H1 (cell line): ENCODE data around the gene WSCD1. TPM values are rescaled to one million over a fixed set of nuclear protein-coding genes. Genes with fewer than 3 reads are reported as not detected.

Source experiments
- CTCF ChIA-PET: fragments of 300-600 bp; sonication (Branson Sonifier 250); formaldehyde crosslinking; loops from one replicate; lab custom pipeline; 2021; ENCODE audit not compliant: partially characterized antibody; lab: Charles Lee
- POLR2A ChIA-PET: fragments of 300-600 bp; sonication (Branson Sonifier 250); formaldehyde crosslinking; loops from one replicate; lab custom pipeline; 2021; ENCODE audit warnings: inconsistent platforms; ENCODE audit not compliant: partially characterized antibody; lab: Charles Lee
- DNase-seq, 2 experiments: peaks; one replicate each; pipeline versions ENCODE4 v3.0.0 to v3.0.0-alpha.2; 2010 to 2022; ENCODE audit warnings: low spot score in 2 of 2, low read depth in 1 of 2, mixed read lengths in 1 of 2
- FAIRE-seq: peaks from 2 replicates; lab custom pipeline; 2011; peaks lifted over from hg19 to GRCh38; lab: Jason Lieb, UNC
- H2AFZ ChIP-seq: 2 replicates; pipeline ENCODE4 v1.8.1; 2012; ENCODE audit warnings: low read length, inconsistent platforms
- H2AK5ac ChIP-seq: 2 replicates; pipeline ENCODE4 v1.6.1; 2013; ENCODE audit warnings: low read depth, low read length
- H2BK120ac ChIP-seq: replicated peaks from 2 replicates; pipeline ENCODE3; 2013; ENCODE audit warnings: low read depth, low read length, inconsistent platforms
- H2BK12ac ChIP-seq: 2 replicates; pipeline ENCODE4 v1.6.1; 2013; ENCODE audit warnings: low read depth, low read length
- H2BK15ac ChIP-seq: 2 replicates; pipeline ENCODE4 v1.6.1; 2013; ENCODE audit warnings: low read length
- H2BK20ac ChIP-seq: 2 replicates; pipeline ENCODE4 v1.6.1; 2013; ENCODE audit warnings: low read length
- H2BK5ac ChIP-seq: 2 replicates; pipeline ENCODE4 v1.6.1; 2013; ENCODE audit warnings: low read depth, low read length
- H3K14ac ChIP-seq: 2 replicates; pipeline ENCODE4 v1.6.1; 2013; ENCODE audit warnings: inconsistent platforms; ENCODE audit not compliant: insufficient read length
- H3K18ac ChIP-seq: 2 replicates; pipeline ENCODE4 v1.6.1; 2013; ENCODE audit warnings: low read length; ENCODE audit errors: extremely low read depth
- H3K23ac ChIP-seq: 2 replicates; pipeline ENCODE4 v1.6.1; 2013; ENCODE audit warnings: inconsistent platforms; ENCODE audit not compliant: insufficient read length
- H3K23me2 ChIP-seq: 2 replicates; pipeline ENCODE4 v1.6.1; 2013; ENCODE audit warnings: low read depth, low read length
- H3K27ac ChIP-seq: 2 replicates; pipeline ENCODE4 v1.6.1; 2011; ENCODE audit warnings: low read depth, low read length, inconsistent platforms
- H3K27me3 ChIP-seq, 4 experiments: replicated peaks in 1 of 4; 1 replicate in 1 of 4; 2 replicates in 3 of 4; pipeline versions ENCODE4 v1.6.1 to v1.8.1; 2011 to 2013; ENCODE audit warnings: low read length in 3 of 4, mild to moderate bottlenecking in 3 of 4, inconsistent platforms in 2 of 4, mixed read lengths in 2 of 4, moderate library complexity in 1 of 4; ENCODE audit not compliant: control insufficient read depth in 3 of 4, insufficient read depth in 3 of 4; ENCODE audit errors: extremely low read depth in 1 of 4
- H3K36me3 ChIP-seq, 4 experiments: 2 replicates each; pipeline versions ENCODE4 v1.6.1 to v1.8.1; 2011 to 2013; ENCODE audit warnings: mild to moderate bottlenecking in 4 of 4, low read length in 3 of 4, moderate library complexity in 2 of 4, control low read depth in 1 of 4, inconsistent platforms in 1 of 4; ENCODE audit not compliant: insufficient read depth in 4 of 4, control insufficient read depth in 2 of 4
- H3K4ac ChIP-seq: replicated peaks from 2 replicates; pipeline ENCODE3; 2013; ENCODE audit warnings: low read length, low read depth, mixed read lengths, inconsistent platforms; ENCODE audit not compliant: insufficient read length
- H3K4me1 ChIP-seq, 4 experiments: replicated peaks in 1 of 4; 1 replicate in 1 of 4; 2 replicates in 3 of 4; pipeline versions ENCODE4 v1.6.1 to v1.8.1; 2011 to 2013; ENCODE audit warnings: low read length in 3 of 4, inconsistent platforms in 2 of 4, mixed read lengths in 1 of 4; ENCODE audit not compliant: insufficient read depth in 4 of 4, control insufficient read depth in 3 of 4
- H3K4me2 ChIP-seq, 2 experiments: 2 replicates each; pipeline versions ENCODE4 v1.6.1 to v1.8.1; 2011 to 2013; ENCODE audit warnings: low read depth in 2 of 2, low read length in 2 of 2, control low read depth in 1 of 2, inconsistent platforms in 1 of 2, mild to moderate bottlenecking in 1 of 2; ENCODE audit not compliant: insufficient read depth in 1 of 2
- H3K4me3 ChIP-seq, 4 experiments: fragments of 200-600, 300-600 bp in 1 of 4; sonication (generic), shearing (Covaris generic), sonication (Bioruptor Twin) in 1 of 4; 2 replicates each; pipeline versions ENCODE4 v1.5.1 to v1.8.1; 2011 to 2016; ENCODE audit warnings: low read length in 4 of 4, low read depth in 3 of 4, control low read depth in 2 of 4, inconsistent platforms in 2 of 4, mild to moderate bottlenecking in 2 of 4, mixed read lengths in 1 of 4, moderate library complexity in 1 of 4; ENCODE audit not compliant: insufficient read depth in 2 of 4; ENCODE audit errors: extremely low read depth in 1 of 4
- H3K56ac ChIP-seq: replicated peaks from 2 replicates; pipeline ENCODE3; 2013; ENCODE audit warnings: low read depth, mild to moderate bottlenecking, mixed read lengths, low read length, inconsistent platforms; ENCODE audit not compliant: insufficient read length
- H3K79me1 ChIP-seq: 2 replicates; pipeline ENCODE4 v1.6.1; 2013; ENCODE audit warnings: low read depth, low read length, control low read depth
- H3K79me2 ChIP-seq, 2 experiments: 2 replicates each; pipeline versions ENCODE4 v1.6.1 to v1.8.1; 2012 to 2013; ENCODE audit warnings: low read length in 2 of 2, mild to moderate bottlenecking in 2 of 2, inconsistent platforms in 1 of 2; ENCODE audit not compliant: insufficient read depth in 2 of 2, control insufficient read depth in 1 of 2
- H3K9ac ChIP-seq, 4 experiments: replicated peaks in 1 of 4; 1 replicate in 1 of 4; 2 replicates in 3 of 4; pipeline versions ENCODE4 v1.6.1 to v1.8.1; 2011 to 2013; ENCODE audit warnings: low read depth in 3 of 4, low read length in 3 of 4, control low read depth in 2 of 4, mild to moderate bottlenecking in 2 of 4, moderate library complexity in 2 of 4, inconsistent platforms in 1 of 4; ENCODE audit errors: extremely low read depth in 1 of 4
- H3K9me3 ChIP-seq, 2 experiments: 2 replicates each; pipeline versions ENCODE4 v1.6.1 to v1.8.1; 2012 to 2013; ENCODE audit warnings: mild to moderate bottlenecking in 2 of 2, moderate library complexity in 2 of 2, control low read depth in 1 of 2, inconsistent platforms in 1 of 2, low read depth in 1 of 2, low read length in 1 of 2, mixed read lengths in 1 of 2; ENCODE audit not compliant: insufficient read depth in 2 of 2
- H4K20me1 ChIP-seq, 2 experiments: replicated peaks in 1 of 2; 2 replicates each; pipeline versions ENCODE3 to v1.8.1; 2011 to 2013; ENCODE audit warnings: inconsistent platforms in 2 of 2, low read length in 2 of 2, mild to moderate bottlenecking in 1 of 2; ENCODE audit not compliant: insufficient read depth in 2 of 2, control insufficient read depth in 1 of 2
- H4K5ac ChIP-seq: 2 replicates; pipeline ENCODE4 v1.6.1; 2013; ENCODE audit warnings: low read length, low read depth, mixed read lengths, inconsistent platforms; ENCODE audit not compliant: insufficient read length
- H4K8ac ChIP-seq: 2 replicates; pipeline ENCODE4 v1.8.0; 2013; ENCODE audit warnings: mild to moderate bottlenecking, moderate library complexity, low read length, inconsistent platforms; ENCODE audit not compliant: insufficient read depth; ENCODE audit errors: extremely low read depth
- H4K91ac ChIP-seq: replicated peaks from 2 replicates; pipeline ENCODE3; 2013; ENCODE audit warnings: low read length, mixed read lengths, inconsistent platforms; ENCODE audit not compliant: insufficient read length
- RAD21 ChIP-seq, 2 experiments: IDR thresholded peaks in 1 of 2; conservative IDR thresholded peaks in 1 of 2; 2 replicates each; pipeline ENCODE4 v1.6.1; 2011; ENCODE audit warnings: low read depth in 2 of 2, low read length in 2 of 2, improper control_type of control experiment in 1 of 2, inconsistent platforms in 1 of 2, mild to moderate bottlenecking in 1 of 2, moderate library complexity in 1 of 2
- SAP30 ChIP-seq: fragments of 300-600 bp; sonication (generic); IDR thresholded peaks from 2 replicates; pipeline ENCODE4 v1.7.1; 2012; ENCODE audit warnings: low read length, moderate library complexity, mild to moderate bottlenecking, inconsistent platforms; ENCODE audit not compliant: insufficient read depth, insufficient replicate concordance
- WGBS, 2 experiments: shearing (Covaris generic) in 1 of 2; methylation state at CpG; one replicate each; pipeline versions ENCODE4 v1.1.6 to v1.1.7; 2013 to 2015; ENCODE audit warnings: low lambda C conversion rate in 2 of 2, mixed read lengths in 2 of 2, inconsistent platforms in 1 of 2, low coverage in 1 of 2, missing lambda C conversion rate in 1 of 2; ENCODE audit not compliant: insufficient replicate concordance in 2 of 2, insufficient coverage in 1 of 2, insufficient read length in 1 of 2; ENCODE audit errors: extremely low coverage in 1 of 2, missing lambda C conversion rate in 1 of 2; 5-methylcytosine and 5-hydroxymethylcytosine counted together
- polyA plus RNA-seq, 7 experiments: library from polyadenylated mRNA; depleted of rRNA in 3 of 7; stranded (reverse) in 5 of 7; unstranded in 2 of 7; fragments of >200 nt in 5 of 7; fragments of 200-250 nt in 2 of 7; gene quantifications; 1 replicate in 5 of 7; 2 replicates in 1 of 7; 4 replicates in 1 of 7; pipeline versions ENCODE4 v1.2.1 to v1.2.3, GENCODE V29; 2011 to 2013; ENCODE audit warnings: missing spikeins in 2 of 7, mixed read lengths in 2 of 7
- total RNA-seq: library from RNA; stranded (reverse); fragmentation: NEBNext Ultra II Directional; extraction: Animal tissue kit (Norgen Biotek cat#: 25700); gene quantifications from 2 replicates; pipeline ENCODE4 v1.2.1, GENCODE V29; 2021
- TF ChIP-seq, protein P1 (sequence below), 3 experiments: IDR thresholded peaks; 1 replicate in 2 of 3; 2 replicates in 1 of 3; pipeline versions ENCODE4 v1.5.1 to v1.6.1; 2011; ENCODE audit warnings: low read length in 3 of 3, mild to moderate bottlenecking in 3 of 3, inconsistent platforms in 2 of 3, low read depth in 1 of 3, moderate library complexity in 1 of 3; ENCODE audit not compliant: insufficient read depth in 1 of 3; ENCODE audit errors: control extremely low read depth in 1 of 3
- TF ChIP-seq, protein P2 (sequence below): IDR thresholded peaks from 2 replicates; pipeline ENCODE4 v1.6.1; 2012; ENCODE audit warnings: inconsistent platforms

WSCD1 gene
- total and polyA plus RNA-seq, 2 of the 8 experiments (the other 6 are each of a cell fraction or from before 2014, with no cell fraction given): 21.9 to 39.0 TPM

DNA sequence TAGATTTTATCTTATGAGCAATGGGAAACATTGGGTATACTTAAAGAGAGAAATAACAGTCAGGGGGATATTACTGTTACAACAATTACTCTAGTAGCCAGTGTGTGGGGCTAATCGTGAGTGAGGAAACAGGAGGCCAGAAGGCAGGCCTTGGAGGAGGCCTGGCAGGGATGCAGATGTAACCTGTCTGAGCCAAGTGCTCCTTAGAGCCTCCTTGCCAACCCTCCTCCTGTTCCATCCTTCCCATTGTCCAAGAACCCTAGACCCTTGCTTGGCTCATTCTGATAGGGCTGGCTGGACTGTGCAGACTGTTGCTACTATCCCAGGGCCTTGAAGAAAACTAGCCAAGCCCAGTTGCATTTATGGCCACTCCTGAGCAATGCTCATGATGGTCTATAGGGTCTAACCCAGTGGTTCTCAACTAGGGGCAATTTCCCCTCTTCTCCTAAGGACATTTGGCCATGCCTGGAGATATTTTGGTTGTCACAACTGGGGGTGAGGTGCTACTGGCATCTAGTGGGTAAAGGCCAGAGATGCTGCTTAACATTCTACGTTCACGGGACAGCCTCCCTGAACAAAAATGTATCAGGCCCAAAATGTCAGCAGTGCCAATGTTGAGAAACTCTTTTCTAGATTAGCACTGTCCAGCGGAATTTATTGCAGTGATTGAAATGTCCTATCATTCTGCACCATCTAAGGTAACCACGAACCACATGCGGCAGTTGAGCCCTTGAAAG is 24.4 kb upstream of the WSCD1 start:
- no peaks in the 10 kb centered on the region for H3K23me2 ChIP-seq
- no peaks in the 10 kb centered on the region for H3K36me3 ChIP-seq
- peak overlapping the region; percentile 53; the same call in 1 of the 2 replicates for H2BK15ac ChIP-seq
- H2BK120ac ChIP-seq: no peak overlapping the region
- H3K27ac ChIP-seq: no peak overlapping the region
- TF ChIP-seq RAD21 (IDR thresholded peaks at IDR 0.05 in 1 of 2, conservative IDR thresholded peaks at IDR 0.05 in 1 of 2; ENCODE audit: low read depth in 2 of 2, low read length in 2 of 2) (peak; percentile 73 to 81), SAP30 (no peak)
- TF ChIP-seq, protein P1, sequence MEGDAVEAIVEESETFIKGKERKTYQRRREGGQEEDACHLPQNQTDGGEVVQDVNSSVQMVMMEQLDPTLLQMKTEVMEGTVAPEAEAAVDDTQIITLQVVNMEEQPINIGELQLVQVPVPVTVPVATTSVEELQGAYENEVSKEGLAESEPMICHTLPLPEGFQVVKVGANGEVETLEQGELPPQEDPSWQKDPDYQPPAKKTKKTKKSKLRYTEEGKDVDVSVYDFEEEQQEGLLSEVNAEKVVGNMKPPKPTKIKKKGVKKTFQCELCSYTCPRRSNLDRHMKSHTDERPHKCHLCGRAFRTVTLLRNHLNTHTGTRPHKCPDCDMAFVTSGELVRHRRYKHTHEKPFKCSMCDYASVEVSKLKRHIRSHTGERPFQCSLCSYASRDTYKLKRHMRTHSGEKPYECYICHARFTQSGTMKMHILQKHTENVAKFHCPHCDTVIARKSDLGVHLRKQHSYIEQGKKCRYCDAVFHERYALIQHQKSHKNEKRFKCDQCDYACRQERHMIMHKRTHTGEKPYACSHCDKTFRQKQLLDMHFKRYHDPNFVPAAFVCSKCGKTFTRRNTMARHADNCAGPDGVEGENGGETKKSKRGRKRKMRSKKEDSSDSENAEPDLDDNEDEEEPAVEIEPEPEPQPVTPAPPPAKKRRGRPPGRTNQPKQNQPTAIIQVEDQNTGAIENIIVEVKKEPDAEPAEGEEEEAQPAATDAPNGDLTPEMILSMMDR (IDR thresholded peaks at IDR 0.05; ENCODE audit: control extremely low read depth in 1 of 3, insufficient read depth in 1 of 3, low read depth in 1 of 3, low read length in 3 of 3): peak; percentile 23 to 50 (median 48)
- TF ChIP-seq, protein P2, sequence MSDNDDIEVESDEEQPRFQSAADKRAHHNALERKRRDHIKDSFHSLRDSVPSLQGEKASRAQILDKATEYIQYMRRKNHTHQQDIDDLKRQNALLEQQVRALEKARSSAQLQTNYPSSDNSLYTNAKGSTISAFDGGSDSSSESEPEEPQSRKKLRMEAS: no peak
- TF ChIP-seq, all 59 proteins: peak for 2
- Histone ChIP-seq H3K79me2 (no peaks in the 10 kb centered on the region), H4K5ac (no peak overlapping the region), H3K4me3 (no peak overlapping the region), H3K9ac (no peak overlapping the region), H3K4me2 (no peak overlapping the region), H2AK5ac (no peak overlapping the region; the same call in 1 of the 2 replicates), H3K79me1 (no peaks in the 10 kb centered on the region), H4K20me1 (no peaks in the 10 kb centered on the region), H3K18ac (no peak overlapping the region), H3K27me3 (no peaks in the 10 kb centered on the region), H3K9me3 (no peaks in the 10 kb centered on the region), H3K14ac (no peak overlapping the region), H3K4me1 (no peaks in the 10 kb centered on the region; a peak in 1 of 7 replicates), H4K91ac (no peak overlapping the region), H4K8ac (no peak overlapping the region), H2BK20ac (no peak overlapping the region), H3K23ac (no peak overlapping the region), H3K4ac (no peak overlapping the region), H2AFZ (0 out of 2 replicates have a peak overlapping the region, but pooled peaks have one; percentile 22), H2BK12ac (no peak overlapping the region), H3K56ac (no peak overlapping the region), H2BK5ac (no peak overlapping the region; the same call in 1 of the 2 replicates)
- DNase-seq: no peak
- CTCF ChIA-PET: interaction anchor here (1.5 kb wide), 1 partner anchor 248 kb away, joined by 3 read pairs; no protein-coding TSS in a partner anchor
- POLR2A ChIA-PET: no interaction called here
- 92% methylated on average over 6 of the region's 6 CpGs; no CpG with 5 or more reads in 1 of the 2 experiments for whole genome bisulfite sequencing, 2 experiments
- peak; percentile 48 for FAIRE-seq
